ENCODE measurements around the gene C6orf89. TPM values are rescaled to one million over a fixed set of nuclear protein-coding genes. Genes with fewer than 3 reads are reported as not detected.
"Not testable (repeated sequence)": the region's sequence is repeated elsewhere in the genome, so short reads cannot be mapped to it uniquely, and the experiment has no call there.

C6orf89 gene
- polyA plus RNA-seq, 1 donor (not counting 4 experiments of a cell fraction or from before 2014, with no cell fraction given) = 29.0 TPM

GRCh38 chr6:36938536-36938935 is 52.8 kb downstream of the C6orf89 start:
- Histone ChIP-seq H3K27me3 (ENCODE audit: control insufficient read depth, extremely low read depth, insufficient read depth, low read length) (no peaks in the 10 kb centered on the region), H3K79me2 (ENCODE audit: control insufficient read depth, insufficient read depth, low read length) (no peaks in the 10 kb centered on the region), H4K20me1 (ENCODE audit: control insufficient read depth, extremely low read depth, insufficient read depth, low read length) (no peaks in the 10 kb centered on the region), H2AFZ (ENCODE audit: control insufficient read depth, low read length) (no peak overlapping the region), H3K27ac (ENCODE audit: control insufficient read depth, insufficient read depth, low read length) (no peak overlapping the region), H3K9me3 (ENCODE audit: control insufficient read depth, low read depth, low read length) (no peaks in the 10 kb centered on the region), H3K4me3 (ENCODE audit: control insufficient read depth in 2 of 3, extremely low read depth in 1 of 3, insufficient read depth in 2 of 3, low read depth in 1 of 3, low read length in 3 of 3) (no peak overlapping the region), H3K9me1 (ENCODE audit: control insufficient read depth, extremely low read depth, insufficient read depth, low read length) (no peaks in the 10 kb centered on the region), H3K9ac (ENCODE audit: control insufficient read depth, extremely low read depth, insufficient read depth, low read length) (no peak overlapping the region), H3K36me3 (ENCODE audit: control insufficient read depth in 2 of 2, extremely low read depth in 1 of 2, insufficient read depth in 2 of 2, low read length in 2 of 2) (no peaks in the 10 kb centered on the region), H3K4me2 (ENCODE audit: control insufficient read depth, extremely low read depth, insufficient read depth, low read depth, low read length) (no peak overlapping the region), H3K4me1 (ENCODE audit: control insufficient read depth, extremely low read depth, insufficient read depth, low read length) (peaks cover 11% of the 10 kb centered on the region)
- dilution Hi-C loops (cut with MboI; ENCODE audit: extremely low pct_ligation_motif_present, low sequenced_read_pairs) = no loop called here
- no peak for TF ChIP-seq EZH2 (IDR thresholded peaks at IDR 0.05; ENCODE audit: low read length)
- TF ChIP-seq CTCF (optimal IDR thresholded peaks at IDR 0.05 in 1 of 3, IDR thresholded peaks at IDR 0.05 in 1 of 3, conservative IDR thresholded peaks at IDR 0.05 in 1 of 3; ENCODE audit: extremely low read depth in 1 of 3, insufficient read depth in 2 of 3, low read length in 3 of 3) = no peak
- DNase-seq (ENCODE audit: low read depth, low spot score) (no peak), FAIRE-seq (no peak)

- H3K4me3 ChIP-seq (ENCODE audit: control insufficient read depth in 2 of 3, extremely low read depth in 1 of 3, insufficient read depth in 2 of 3, low read depth in 1 of 3, low read length in 3 of 3); H3K4me1 ChIP-seq (ENCODE audit: control insufficient read depth, extremely low read depth, insufficient read depth, low read length); H2AFZ ChIP-seq (ENCODE audit: control insufficient read depth, low read length); H3K27ac ChIP-seq (ENCODE audit: control insufficient read depth, insufficient read depth, low read length); H4K20me1 ChIP-seq (ENCODE audit: control insufficient read depth, extremely low read depth, insufficient read depth, low read length); H3K27me3 ChIP-seq (ENCODE audit: control insufficient read depth, extremely low read depth, insufficient read depth, low read length); FAIRE-seq; H3K36me3 ChIP-seq (ENCODE audit: control insufficient read depth in 2 of 2, extremely low read depth in 1 of 2, insufficient read depth in 2 of 2, low read length in 2 of 2); H3K4me2 ChIP-seq (ENCODE audit: control insufficient read depth, extremely low read depth, insufficient read depth, low read depth, low read length); H3K79me2 ChIP-seq (ENCODE audit: control insufficient read depth, insufficient read depth, low read length); H3K9me3 ChIP-seq (ENCODE audit: control insufficient read depth, low read depth, low read length); H3K9me1 ChIP-seq (ENCODE audit: control insufficient read depth, extremely low read depth, insufficient read depth, low read length); DNase-seq (ENCODE audit: low read depth, low spot score); dilution Hi-C loops (cut with MboI; ENCODE audit: extremely low pct_ligation_motif_present, low sequenced_read_pairs); H3K9ac ChIP-seq (ENCODE audit: control insufficient read depth, extremely low read depth, insufficient read depth, low read length): not testable (repeated sequence)
These were observed 53.3 kb downstream of the C6orf89 start for GRCh38 chr6:36939005-36939404.

DNA sequence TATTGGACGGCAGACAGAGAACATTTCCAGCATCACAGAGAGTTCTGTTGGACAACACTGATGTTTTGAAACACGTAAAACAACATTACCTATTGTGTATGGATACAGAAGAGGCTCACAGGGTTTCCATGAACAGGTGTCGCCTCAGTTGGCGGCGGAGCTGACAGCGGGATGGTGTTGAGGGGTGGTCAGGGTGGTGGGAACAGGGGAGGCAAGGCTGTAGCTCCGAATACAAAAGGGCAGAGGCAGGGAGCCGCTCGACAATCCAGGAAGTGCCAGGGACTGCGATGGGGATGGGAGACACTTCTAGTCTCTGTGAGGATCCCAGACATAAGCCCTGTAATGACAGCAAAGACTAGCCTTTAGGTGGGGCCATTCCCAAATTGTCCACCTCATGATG is 54.3 kb downstream of the C6orf89 start:
- no peak for FAIRE-seq
- Histone ChIP-seq H3K9ac (ENCODE audit: control insufficient read depth, extremely low read depth, insufficient read depth, low read length) (no peak overlapping the region), H2AFZ (ENCODE audit: control insufficient read depth, low read length) (no peak overlapping the region), H3K27ac (ENCODE audit: control insufficient read depth, insufficient read depth, low read length) (no peak overlapping the region), H4K20me1 (ENCODE audit: control insufficient read depth, extremely low read depth, insufficient read depth, low read length) (no peaks in the 10 kb centered on the region), H3K4me2 (ENCODE audit: control insufficient read depth, extremely low read depth, insufficient read depth, low read depth, low read length) (no peak overlapping the region), H3K9me3 (ENCODE audit: control insufficient read depth, low read depth, low read length) (no peaks in the 10 kb centered on the region), H3K27me3 (ENCODE audit: control insufficient read depth, extremely low read depth, insufficient read depth, low read length) (peaks cover 11% of the 10 kb centered on the region), H3K79me2 (ENCODE audit: control insufficient read depth, insufficient read depth, low read length) (no peaks in the 10 kb centered on the region), H3K4me1 (ENCODE audit: control insufficient read depth, extremely low read depth, insufficient read depth, low read length) (peaks cover 7% of the 10 kb centered on the region), H3K36me3 (ENCODE audit: control insufficient read depth in 2 of 2, extremely low read depth in 1 of 2, insufficient read depth in 2 of 2, low read length in 2 of 2) (no peaks in the 10 kb centered on the region), H3K9me1 (ENCODE audit: control insufficient read depth, extremely low read depth, insufficient read depth, low read length) (no peaks in the 10 kb centered on the region), H3K4me3 (ENCODE audit: control insufficient read depth in 2 of 3, extremely low read depth in 1 of 3, insufficient read depth in 2 of 3, low read depth in 1 of 3, low read length in 3 of 3) (no peak overlapping the region)
- DNase-seq (ENCODE audit: low read depth, low spot score) = no peak
- TF ChIP-seq CTCF (optimal IDR thresholded peaks at IDR 0.05 in 1 of 3, IDR thresholded peaks at IDR 0.05 in 1 of 3, conservative IDR thresholded peaks at IDR 0.05 in 1 of 3; ENCODE audit: extremely low read depth in 1 of 3, insufficient read depth in 2 of 3, low read length in 3 of 3) (no peak), EZH2 (IDR thresholded peaks at IDR 0.05; ENCODE audit: low read length) (no peak)
- dilution Hi-C loops (cut with MboI; ENCODE audit: extremely low pct_ligation_motif_present, low sequenced_read_pairs) = no loop called here

GRCh38 chr6:36941561-36941960 is 55.8 kb downstream of the C6orf89 start:
- H4K20me1 ChIP-seq (ENCODE audit: control insufficient read depth, extremely low read depth, insufficient read depth, low read length); H3K79me2 ChIP-seq (ENCODE audit: control insufficient read depth, insufficient read depth, low read length); H2AFZ ChIP-seq (ENCODE audit: control insufficient read depth, low read length); H3K4me3 ChIP-seq (ENCODE audit: control insufficient read depth in 2 of 3, extremely low read depth in 1 of 3, insufficient read depth in 2 of 3, low read depth in 1 of 3, low read length in 3 of 3); DNase-seq (ENCODE audit: low read depth, low spot score); H3K9ac ChIP-seq (ENCODE audit: control insufficient read depth, extremely low read depth, insufficient read depth, low read length); H3K4me1 ChIP-seq (ENCODE audit: control insufficient read depth, extremely low read depth, insufficient read depth, low read length); H3K4me2 ChIP-seq (ENCODE audit: control insufficient read depth, extremely low read depth, insufficient read depth, low read depth, low read length); H3K36me3 ChIP-seq (ENCODE audit: control insufficient read depth in 2 of 2, extremely low read depth in 1 of 2, insufficient read depth in 2 of 2, low read length in 2 of 2); dilution Hi-C loops (cut with MboI; ENCODE audit: extremely low pct_ligation_motif_present, low sequenced_read_pairs); H3K9me3 ChIP-seq (ENCODE audit: control insufficient read depth, low read depth, low read length); H3K9me1 ChIP-seq (ENCODE audit: control insufficient read depth, extremely low read depth, insufficient read depth, low read length); H3K27ac ChIP-seq (ENCODE audit: control insufficient read depth, insufficient read depth, low read length); FAIRE-seq: not testable (repeated sequence)
- peaks cover 11% of the 10 kb centered on the region for H3K27me3 ChIP-seq (ENCODE audit: control insufficient read depth, extremely low read depth, insufficient read depth, low read length)

Data from keratinocyte (primary cell).